Measurements from ENCODE around the gene AIPL1. TPM values are rescaled to one million over a fixed set of nuclear protein-coding genes. Genes with fewer than 3 reads are reported as not detected.
A peak's percentile ranks its signal among the peaks of the same experiment; 100 is the strongest.

Gene AIPL1
- total and polyA plus RNA-seq, 2 donors from 2014 or later, result not detected

GRCh38 chr17:6475411-6475810 is 40.5 kb upstream of the AIPL1 start:
- Histone ChIP-seq H3K9ac (ENCODE audit: low read length in 3 of 3) (no peak overlapping the region), H3K36me3 (ENCODE audit: control insufficient read depth in 2 of 3, insufficient read depth in 3 of 3, low read length in 3 of 3) (no peaks in the 10 kb centered on the region), H3K4me3 (ENCODE audit: low read length in 3 of 3) (no peak overlapping the region), H3K27me3 (ENCODE audit: control insufficient read depth, insufficient read depth, low read length) (no peaks in the 10 kb centered on the region), H3K4me1 (ENCODE audit: control insufficient read depth in 2 of 3, insufficient read depth in 2 of 3, low read depth in 1 of 3, low read length in 3 of 3) (no peaks in the 10 kb centered on the region), H3K9me3 (ENCODE audit: control insufficient read depth in 2 of 3, insufficient read depth in 1 of 3, low read length in 3 of 3) (no peaks in the 10 kb centered on the region), H3K27ac (ENCODE audit: low read depth in 2 of 2, low read length in 2 of 2) (no peak overlapping the region)
- no peak for TF ChIP-seq CTCF (IDR thresholded peaks at IDR 0.05; ENCODE audit: borderline replicate concordance, extremely low read depth, insufficient read depth)
- intact Hi-C loops (cut with DNase I), result loop anchor here (10.0 kb wide), 1 partner anchor 89 kb away; no protein-coding TSS in a partner anchor
- no peak for FAIRE-seq
- DNase-seq, result peak in 1 of 5 donors; percentile 21

- Histone ChIP-seq H3K9ac (ENCODE audit: low read length in 3 of 3) (no peak overlapping the region), H3K4me3 (ENCODE audit: low read length in 3 of 3) (no peak overlapping the region), H3K36me3 (ENCODE audit: control insufficient read depth in 2 of 3, insufficient read depth in 3 of 3, low read length in 3 of 3) (no peaks in the 10 kb centered on the region), H3K4me1 (ENCODE audit: control insufficient read depth in 2 of 3, insufficient read depth in 2 of 3, low read depth in 1 of 3, low read length in 3 of 3) (no peaks in the 10 kb centered on the region), H3K27me3 (ENCODE audit: control insufficient read depth, insufficient read depth, low read length) (no peaks in the 10 kb centered on the region), H3K9me3 (ENCODE audit: control insufficient read depth in 2 of 3, insufficient read depth in 1 of 3, low read length in 3 of 3) (no peaks in the 10 kb centered on the region), H3K27ac (ENCODE audit: low read depth in 2 of 2, low read length in 2 of 2) (no peak overlapping the region)
- no peak for DNase-seq
- no peak for TF ChIP-seq CTCF (IDR thresholded peaks at IDR 0.05; ENCODE audit: borderline replicate concordance, extremely low read depth, insufficient read depth)
- no peak for FAIRE-seq
- intact Hi-C loops (cut with DNase I), result loop anchor here (10.0 kb wide), 1 partner anchor 90 kb away; no protein-coding TSS in a partner anchor
These were observed 40.0 kb upstream of the AIPL1 start for GRCh38 chr17:6474906-6475305.

- Histone ChIP-seq H3K27ac (ENCODE audit: low read depth in 2 of 2, low read length in 2 of 2) (no peak overlapping the region), H3K36me3 (ENCODE audit: control insufficient read depth in 2 of 3, insufficient read depth in 3 of 3, low read length in 3 of 3) (no peaks in the 10 kb centered on the region), H3K4me1 (ENCODE audit: control insufficient read depth in 2 of 3, insufficient read depth in 2 of 3, low read depth in 1 of 3, low read length in 3 of 3) (no peaks in the 10 kb centered on the region), H3K9me3 (ENCODE audit: control insufficient read depth in 2 of 3, insufficient read depth in 1 of 3, low read length in 3 of 3) (no peaks in the 10 kb centered on the region), H3K9ac (ENCODE audit: low read length in 3 of 3) (no peak overlapping the region), H3K27me3 (ENCODE audit: control insufficient read depth, insufficient read depth, low read length) (no peaks in the 10 kb centered on the region), H3K4me3 (ENCODE audit: low read length in 3 of 3) (no peak overlapping the region)
- intact Hi-C loops (cut with DNase I), result loop anchor here (10.0 kb wide), 1 partner anchor 90 kb away; no protein-coding TSS in a partner anchor
- no peak for FAIRE-seq
- no peak for DNase-seq
- TF ChIP-seq CTCF (IDR thresholded peaks at IDR 0.05; ENCODE audit: borderline replicate concordance, extremely low read depth, insufficient read depth), result no peak
These were observed 39.5 kb upstream of the AIPL1 start for GRCh38 chr17:6474376-6474775.

All from kidney (tissue), 14 donors.